GM12864 (cell line): ENCODE data around the gene SCAF1.

Source experiments
- DNase-seq: peaks from one replicate; pipeline ENCODE4 v3.0.0-alpha.2; 2011; ENCODE audit warnings: low read depth
- H3K4me3 ChIP-seq: 2 replicates; pipeline ENCODE4 v1.5.1; 2011; ENCODE audit warnings: mild to moderate bottlenecking, low read depth, low read length, control low read depth
- TF ChIP-seq, protein P1 (sequence below): IDR thresholded peaks from 2 replicates; pipeline ENCODE4 v1.5.1; 2011; ENCODE audit warnings: low read depth, mild to moderate bottlenecking, moderate library complexity, low read length, control low read depth, inconsistent platforms; ENCODE audit errors: missing control alignments

The SCAF1 gene

DNA sequence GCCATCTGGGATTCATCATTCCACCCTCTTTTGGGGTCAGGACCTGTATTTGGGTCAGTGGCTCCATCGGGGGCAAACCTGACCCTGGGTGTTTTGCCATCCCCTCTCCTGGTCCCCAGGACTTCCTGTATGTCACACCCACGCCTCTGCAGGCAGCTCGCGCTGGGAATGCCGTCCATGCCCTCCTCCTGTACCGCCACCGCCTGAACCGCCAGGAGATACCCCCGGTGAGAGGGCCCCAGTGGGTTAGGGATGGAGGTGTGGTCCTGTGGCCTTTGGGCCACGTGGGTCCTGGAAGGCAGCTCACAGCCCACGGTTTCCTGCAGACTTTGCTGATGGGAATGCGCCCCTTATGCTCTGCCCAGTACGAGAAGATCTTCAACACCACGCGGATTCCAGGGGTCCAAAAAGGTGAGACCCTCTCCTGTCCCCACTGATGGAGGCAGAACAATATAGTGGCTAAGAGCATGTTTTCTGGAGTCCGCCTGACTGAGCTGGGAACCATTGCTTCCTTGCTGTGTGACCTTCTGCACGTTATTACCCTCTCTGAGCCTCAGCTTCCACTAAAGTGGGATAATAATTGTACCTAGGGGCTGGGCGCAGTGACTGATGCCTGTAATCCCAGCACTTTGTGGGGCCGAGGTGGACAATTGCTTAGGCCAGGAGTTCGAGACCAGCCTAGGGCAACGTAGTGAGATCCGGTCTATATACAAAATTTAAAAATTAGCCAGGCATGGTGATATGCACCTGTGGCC, 63.1 kb downstream of the SCAF1 start:
- no peak overlapping the region for H3K4me3 ChIP-seq
- DNase-seq = no peak
- TF ChIP-seq, protein P1, sequence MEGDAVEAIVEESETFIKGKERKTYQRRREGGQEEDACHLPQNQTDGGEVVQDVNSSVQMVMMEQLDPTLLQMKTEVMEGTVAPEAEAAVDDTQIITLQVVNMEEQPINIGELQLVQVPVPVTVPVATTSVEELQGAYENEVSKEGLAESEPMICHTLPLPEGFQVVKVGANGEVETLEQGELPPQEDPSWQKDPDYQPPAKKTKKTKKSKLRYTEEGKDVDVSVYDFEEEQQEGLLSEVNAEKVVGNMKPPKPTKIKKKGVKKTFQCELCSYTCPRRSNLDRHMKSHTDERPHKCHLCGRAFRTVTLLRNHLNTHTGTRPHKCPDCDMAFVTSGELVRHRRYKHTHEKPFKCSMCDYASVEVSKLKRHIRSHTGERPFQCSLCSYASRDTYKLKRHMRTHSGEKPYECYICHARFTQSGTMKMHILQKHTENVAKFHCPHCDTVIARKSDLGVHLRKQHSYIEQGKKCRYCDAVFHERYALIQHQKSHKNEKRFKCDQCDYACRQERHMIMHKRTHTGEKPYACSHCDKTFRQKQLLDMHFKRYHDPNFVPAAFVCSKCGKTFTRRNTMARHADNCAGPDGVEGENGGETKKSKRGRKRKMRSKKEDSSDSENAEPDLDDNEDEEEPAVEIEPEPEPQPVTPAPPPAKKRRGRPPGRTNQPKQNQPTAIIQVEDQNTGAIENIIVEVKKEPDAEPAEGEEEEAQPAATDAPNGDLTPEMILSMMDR = no peak

DNA sequence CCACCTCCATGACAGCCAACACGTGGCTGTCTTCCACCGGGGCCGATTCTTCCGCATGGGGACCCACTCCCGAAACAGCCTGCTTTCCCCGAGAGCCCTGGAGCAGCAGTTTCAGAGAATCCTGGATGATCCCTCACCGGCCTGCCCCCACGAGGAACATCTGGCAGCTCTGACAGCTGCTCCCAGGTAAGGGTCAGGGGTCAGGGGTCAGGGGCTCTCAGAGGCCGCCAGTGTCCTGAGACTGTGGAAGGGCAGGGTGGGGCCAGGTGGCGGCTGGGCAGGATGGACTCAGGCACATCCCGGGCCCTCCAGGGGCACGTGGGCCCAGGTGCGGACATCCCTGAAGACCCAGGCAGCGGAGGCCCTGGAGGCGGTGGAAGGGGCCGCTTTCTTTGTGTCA, 63.9 kb downstream of the SCAF1 start:
- DNase-seq = no peak
- H3K4me3 ChIP-seq = no peak overlapping the region
- TF ChIP-seq, protein P1 = no peak
